Esophagus muscularis mucosa (tissue), 4 donors: Measurements from ENCODE around the gene CTIF. TPM values are rescaled to one million over a fixed set of nuclear protein-coding genes. Genes with fewer than 3 reads are reported as not detected.
A peak's percentile ranks its signal among the peaks of the same experiment; 100 is the strongest.

Experiments used
- DNase-seq: peaks from one replicate; pipeline ENCODE4 v3.0.0-alpha.2; 2017; ENCODE audit errors: extremely low spot score
- H3K27ac ChIP-seq, 4 donors: fragments of 200-600 bp; sonication (generic); replicated peaks in 1 of 4; 1 replicate in 3 of 4; 2 replicates in 1 of 4; pipeline ENCODE4 v1.5.1; 2016 to 2019; ENCODE audit warnings: mild to moderate bottlenecking in 1 of 4
- H3K27me3 ChIP-seq, 4 donors: fragments of 200-600 bp; sonication (generic); one replicate each; pipeline versions ENCODE4 v1.5.1 to v1.6.0; 2016 to 2019
- H3K36me3 ChIP-seq, 4 donors: fragments of 200-600 bp; sonication (generic); one replicate each; pipeline ENCODE4 v1.5.1; 2016 to 2019
- H3K4me1 ChIP-seq, 4 donors: fragments of 200-600 bp; sonication (generic); one replicate each; pipeline ENCODE4 v1.5.1; 2016 to 2019
- H3K4me3 ChIP-seq, 4 donors: fragments of 200-600 bp; sonication (generic); 1 replicate in 2 of 4; 2 replicates in 2 of 4; pipeline ENCODE4 v1.5.1; 2016 to 2019; ENCODE audit warnings: mild to moderate bottlenecking in 4 of 4, moderate library complexity in 1 of 4
- H3K9me3 ChIP-seq, 4 donors: fragments of 200-600 bp; sonication (generic); 1 replicate in 3 of 4; 2 replicates in 1 of 4; pipeline ENCODE4 v1.5.1; 2016 to 2019
- CTCF ChIP-seq, 3 experiments: fragments of 200-600 bp in 2 of 3; fragments of 450-650 bp in 1 of 3; sonication (generic) in 2 of 3; IDR thresholded peaks; one replicate each; pipeline ENCODE4 v1.5.1; 2017 to 2019; ENCODE audit warnings: antibody characterized with exemption in 3 of 3, mild to moderate bottlenecking in 2 of 3, moderate library complexity in 1 of 3
- EP300 ChIP-seq: sonication (generic); formaldehyde crosslinking; IDR thresholded peaks from one replicate; pipeline ENCODE4 v1.6.1; 2017; ENCODE audit warnings: antibody characterized with exemption
- POLR2A ChIP-seq: fragments of 450-650 bp; IDR thresholded peaks from one replicate; pipeline ENCODE4 v1.6.1; 2017; ENCODE audit warnings: antibody characterized with exemption, moderate library complexity, mild to moderate bottlenecking, low read depth
- POLR2AphosphoS5 ChIP-seq, 2 donors: sonication (generic); formaldehyde crosslinking; IDR thresholded peaks; one replicate each; pipeline ENCODE4 v1.6.1; 2017; ENCODE audit warnings: antibody characterized with exemption in 2 of 2
- WGBS: methylation state at CpG from one replicate; pipeline ENCODE4 v1.1.5; 2018; 5-methylcytosine and 5-hydroxymethylcytosine counted together
- intact Hi-C: fragments of 100-400 bp; cut with DNase I; formaldehyde crosslinking; loops from one replicate; pipeline ENCODE4 v1.15.1; 2023
- total RNA-seq, 4 donors: library from RNA; depleted of rRNA; stranded (reverse); fragments of >200 nt; gene quantifications; one replicate each; pipeline versions ENCODE4 v1.1.0 to v1.2.1, GENCODE V29; 2016

CTIF gene
- total RNA-seq, 4 donors from 2014 or later, result 63.1 to 137 (median 87.7) TPM

- Histone ChIP-seq H3K9me3 (no peaks in the 10 kb centered on the region), H3K36me3 (no peaks in the 10 kb centered on the region), H3K4me3 (peak overlapping the region; percentile 67 to 87 (median 77)), H3K27ac (peak overlapping the region; percentile 94 to 98 (median 96)), H3K4me1 (peaks cover 60 to 73% (median 62%) of the 10 kb centered on the region in 4 donors), H3K27me3 (no peaks in the 10 kb centered on the region)
- DNase-seq, result no peak
- TF ChIP-seq POLR2A (no peak), EP300 (no peak), CTCF (IDR thresholded peaks at IDR 0.05) (no peak), POLR2AphosphoS5 (IDR thresholded peaks at IDR 0.05) (no peak)
- 76% methylated on average over 4 of the region's 4 CpGs for WGBS
- intact Hi-C loops, result loop anchor here (2.0 to 10.0 kb wide), 2 partner anchors 87 to 403 kb away; no protein-coding TSS in a partner anchor
These were observed 3.0 kb downstream of the CTIF start for GRCh38 chr18:48541747-48542400.

GRCh38 chr18:48542513-48543181 is 3.8 kb downstream of the CTIF start:
- 84% methylated on average over 7 of the region's 7 CpGs for WGBS
- no peak overlapping the region for H3K4me3 ChIP-seq
- H3K36me3 ChIP-seq, result no peaks in the 10 kb centered on the region
- peaks cover 68 to 81% (median 70%) of the 10 kb centered on the region in 4 donors for H3K4me1 ChIP-seq
- H3K27me3 ChIP-seq, result no peaks in the 10 kb centered on the region
- intact Hi-C loops, result loop anchor here (10.0 kb wide), 1 partner anchor 402 kb away; no protein-coding TSS in a partner anchor
- no peak for DNase-seq
- no peaks in the 10 kb centered on the region for H3K9me3 ChIP-seq
- peak overlapping the region in 3 of 4 donors; percentile 80 to 88 (median 81) for H3K27ac ChIP-seq
- TF ChIP-seq CTCF (IDR thresholded peaks at IDR 0.05), result no peak

GRCh38 chr18:48543228-48543627 is 4.4 kb downstream of the CTIF start:
- H3K4me3 ChIP-seq, result no peak overlapping the region
- TF ChIP-seq CTCF (IDR thresholded peaks at IDR 0.05) (no peak), POLR2AphosphoS5 (IDR thresholded peaks at IDR 0.05) (no peak), POLR2A (no peak), EP300 (no peak)
- intact Hi-C loops, result loop anchor here (10.0 kb wide), 1 partner anchor 402 kb away; no protein-coding TSS in a partner anchor
- H3K27ac ChIP-seq, result peak overlapping the region; percentile 80 to 88 (median 82)
- no peaks in the 10 kb centered on the region for H3K27me3 ChIP-seq
- no peaks in the 10 kb centered on the region for H3K9me3 ChIP-seq
- no peak for DNase-seq
- 74% methylated on average over 8 of the region's 8 CpGs for WGBS
- no peaks in the 10 kb centered on the region for H3K36me3 ChIP-seq
- H3K4me1 ChIP-seq, result peaks cover 70 to 81% (median 72%) of the 10 kb centered on the region in 4 donors

- Histone ChIP-seq H3K27ac (peak overlapping the region; percentile 80 to 88 (median 82)), H3K4me1 (peaks cover 76 to 86% (median 79%) of the 10 kb centered on the region in 4 donors), H3K4me3 (no peak overlapping the region), H3K27me3 (no peaks in the 10 kb centered on the region), H3K36me3 (no peaks in the 10 kb centered on the region), H3K9me3 (no peaks in the 10 kb centered on the region)
- TF ChIP-seq CTCF (IDR thresholded peaks at IDR 0.05) (no peak), EP300 (no peak), POLR2AphosphoS5 (IDR thresholded peaks at IDR 0.05) (no peak), POLR2A (no peak)
- WGBS, result 97% methylated on average over 2 of the region's 3 CpGs
- no peak for DNase-seq
- intact Hi-C loops, result loop anchor here (10.0 kb wide), 1 partner anchor 401 kb away; no protein-coding TSS in a partner anchor
These were observed 5.3 kb downstream of the CTIF start for GRCh38 chr18:48544116-48544515.
